ENCODE data around the gene ARMC9. TPM values are rescaled to one million over a fixed set of nuclear protein-coding genes. Genes with fewer than 3 reads are reported as not detected.

ARMC9 gene
- total and polyA plus RNA-seq, 4 donors, result 20.5 to 51.6 (median 38.6) TPM

- no peak for ATAC-seq (ENCODE audit: insufficient read depth, low FRiP score)
- H3K36me3 ChIP-seq (ENCODE audit: control insufficient read depth in 4 of 4, insufficient read depth in 4 of 4, low read length in 4 of 4), result no peaks in the 10 kb centered on the region
- WGBS, 2 donors, result 37 to 72% methylated on average over 8 of the region's 8 CpGs
Measured at GRCh38 chr2:231390667-231391066, 192.2 kb downstream of the ARMC9 start.

GRCh38 chr2:231391981-231392380 is 193.6 kb downstream of the ARMC9 start:
- DNase-seq (no peak), ATAC-seq (ENCODE audit: insufficient read depth, low FRiP score) (no peak)
- Histone ChIP-seq H3K36me3 (ENCODE audit: control insufficient read depth in 4 of 4, insufficient read depth in 4 of 4, low read length in 4 of 4) (no peaks in the 10 kb centered on the region), H3K27ac (ENCODE audit: low read depth in 1 of 2, low read length in 1 of 2) (no peak overlapping the region), H3K4me1 (ENCODE audit: control insufficient read depth in 5 of 5, insufficient read depth in 5 of 5, low read length in 5 of 5) (peaks cover 0 to 20% (median 9%) of the 10 kb centered on the region in 5 donors), H3K9me3 (ENCODE audit: control insufficient read depth in 4 of 4, insufficient read depth in 3 of 4, low read length in 3 of 4) (peaks cover 0 to 2% (median 0%) of the 10 kb centered on the region in 4 donors), H3K4me3 (no peak overlapping the region), H3K9ac (ENCODE audit: insufficient read depth in 1 of 2, low read length in 2 of 2) (no peak overlapping the region), H3K27me3 (ENCODE audit: control insufficient read depth in 3 of 3, insufficient read depth in 3 of 3, low read length in 2 of 3) (peaks cover 0 to 10% (median 8%) of the 10 kb centered on the region in 3 donors)
- 40 to 69% methylated on average over 7 of the region's 7 CpGs for WGBS, 2 donors
- no peak for TF ChIP-seq CTCF (IDR thresholded peaks at IDR 0.05; ENCODE audit: control extremely low read depth, extremely low read depth)

More at GRCh38 chr2:231390667-231391066, 192.2 kb downstream of the ARMC9 start:
- Histone ChIP-seq H3K9me3 (ENCODE audit: control insufficient read depth in 4 of 4, insufficient read depth in 3 of 4, low read length in 3 of 4) (peaks cover 0 to 2% (median 0%) of the 10 kb centered on the region in 4 donors), H3K4me3 (no peak overlapping the region), H3K27me3 (ENCODE audit: control insufficient read depth in 3 of 3, insufficient read depth in 3 of 3, low read length in 2 of 3) (peaks cover 0 to 8% (median 6%) of the 10 kb centered on the region in 3 donors), H3K9ac (ENCODE audit: insufficient read depth in 1 of 2, low read length in 2 of 2) (no peak overlapping the region), H3K27ac (ENCODE audit: low read depth in 1 of 2, low read length in 1 of 2) (no peak overlapping the region), H3K4me1 (ENCODE audit: control insufficient read depth in 5 of 5, insufficient read depth in 5 of 5, low read length in 5 of 5) (peaks cover 0 to 20% (median 9%) of the 10 kb centered on the region in 5 donors)
- DNase-seq, result no peak
- no peak for TF ChIP-seq CTCF (IDR thresholded peaks at IDR 0.05; ENCODE audit: control extremely low read depth, extremely low read depth)

GRCh38 chr2:231392431-231393148 is 194.2 kb downstream of the ARMC9 start:
- peak overlapping the region in 1 of 2 donors; percentile 78 for H3K27ac ChIP-seq (ENCODE audit: low read depth in 1 of 2, low read length in 1 of 2)

More at GRCh38 chr2:231392431-231393148, 194.2 kb downstream of the ARMC9 start:
- WGBS, 2 donors, result 85 to 93% methylated on average over 14 of the region's 14 CpGs
- Histone ChIP-seq H3K27me3 (ENCODE audit: control insufficient read depth in 3 of 3, insufficient read depth in 3 of 3, low read length in 2 of 3) (peaks cover 0 to 10% (median 8%) of the 10 kb centered on the region in 3 donors), H3K9me3 (ENCODE audit: control insufficient read depth in 4 of 4, insufficient read depth in 3 of 4, low read length in 3 of 4) (peaks cover 0 to 2% (median 0%) of the 10 kb centered on the region in 4 donors), H3K9ac (ENCODE audit: insufficient read depth in 1 of 2, low read length in 2 of 2) (no peak overlapping the region), H3K4me1 (ENCODE audit: control insufficient read depth in 5 of 5, insufficient read depth in 5 of 5, low read length in 5 of 5) (peaks cover 0 to 20% (median 9%) of the 10 kb centered on the region in 5 donors), H3K36me3 (ENCODE audit: control insufficient read depth in 4 of 4, insufficient read depth in 4 of 4, low read length in 4 of 4) (no peaks in the 10 kb centered on the region), H3K4me3 (no peak overlapping the region)
- no peak for DNase-seq
- ATAC-seq (ENCODE audit: insufficient read depth, low FRiP score), result no peak
- no peak for TF ChIP-seq CTCF (IDR thresholded peaks at IDR 0.05; ENCODE audit: control extremely low read depth, extremely low read depth)

Data from lung (tissue), 12 donors.